Measurements from ENCODE around the gene SLC9A2.

The SLC9A2 gene

DNA sequence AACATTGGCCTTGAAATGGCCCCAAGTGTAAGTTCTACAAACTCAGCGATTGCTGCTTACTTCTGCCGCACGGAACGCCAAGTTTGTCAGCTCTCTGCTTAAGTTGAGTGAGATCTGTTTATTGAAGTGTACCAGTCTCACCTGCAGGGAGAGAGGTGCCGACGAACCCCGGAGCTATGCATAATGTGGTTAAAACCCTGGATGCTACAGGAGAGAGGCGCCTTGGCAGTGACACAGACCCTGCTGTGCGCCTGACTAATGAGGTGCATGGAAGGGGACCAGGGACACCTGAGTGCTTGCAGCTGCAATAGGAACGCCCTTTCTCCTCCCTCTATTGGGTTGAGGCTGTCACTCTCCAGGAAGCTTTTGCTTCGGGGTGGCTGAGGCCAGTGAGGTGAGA, 979 bp downstream of the SLC9A2 start:
- no peak for DNase-seq (ENCODE audit: low spot score)

GRCh38 chr2:102621630-102622029, 2.3 kb downstream of the SLC9A2 start:
- no peak for DNase-seq (ENCODE audit: low spot score)

GRCh38 chr2:102622646-102623045, 3.3 kb downstream of the SLC9A2 start:
- no peak for DNase-seq (ENCODE audit: low spot score)

DNA sequence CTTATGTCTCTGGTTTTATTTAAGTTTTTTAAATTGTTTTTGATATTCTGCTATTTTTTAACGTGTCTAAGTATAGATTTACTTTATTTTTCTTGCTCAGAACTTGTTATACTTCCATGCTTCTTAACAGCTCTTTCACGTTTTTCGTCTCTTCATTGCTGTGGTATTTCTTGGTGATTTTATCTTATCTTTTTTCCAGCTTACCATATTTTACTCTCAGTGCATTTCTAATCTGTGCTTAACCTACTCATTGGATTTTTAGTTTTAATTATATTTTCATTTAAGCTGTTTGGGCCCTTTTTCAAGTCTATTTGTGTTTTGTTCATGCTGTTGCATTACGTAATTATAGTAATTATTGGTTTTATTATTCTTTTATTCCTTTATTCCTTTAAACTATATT, 11.1 kb downstream of the SLC9A2 start:
- no peak for DNase-seq (ENCODE audit: low spot score)

DNA sequence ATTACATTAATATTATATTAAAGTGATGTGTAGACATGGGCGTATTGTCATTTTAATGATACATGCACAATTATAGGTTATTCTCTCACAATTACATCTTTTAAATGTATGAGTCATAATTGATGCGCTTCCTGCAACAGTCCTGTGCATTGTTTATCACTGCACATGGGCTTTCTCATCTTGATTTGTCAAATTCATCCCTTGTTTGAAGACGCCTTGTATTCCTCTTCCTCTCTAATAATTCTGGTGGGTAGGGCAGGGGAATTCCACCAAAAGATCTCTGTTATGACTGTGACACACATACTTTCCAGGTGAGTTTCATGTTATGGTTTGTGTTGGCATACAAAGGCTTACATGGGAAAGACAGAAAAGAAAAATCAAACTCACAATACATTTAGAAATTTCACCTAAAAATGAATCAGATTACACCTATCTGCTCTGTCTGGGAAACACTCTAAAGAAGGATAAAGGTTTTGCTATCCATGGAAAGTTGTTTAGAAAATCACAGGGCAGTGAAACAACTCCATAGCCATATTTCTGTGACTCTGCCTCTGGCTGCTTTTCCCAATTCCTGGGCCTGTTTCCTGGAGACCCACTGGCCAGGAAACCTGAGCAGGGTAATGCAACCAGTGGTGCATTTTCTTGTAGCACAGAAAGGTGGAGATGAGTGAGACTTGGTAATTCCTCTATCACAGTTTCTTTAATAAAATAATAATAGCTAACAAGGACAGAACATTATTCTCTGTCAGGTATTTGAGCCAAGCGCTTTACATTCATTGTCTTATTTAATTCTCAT, 13.2 kb downstream of the SLC9A2 start:
- no peak for DNase-seq (ENCODE audit: low spot score)

DNA sequence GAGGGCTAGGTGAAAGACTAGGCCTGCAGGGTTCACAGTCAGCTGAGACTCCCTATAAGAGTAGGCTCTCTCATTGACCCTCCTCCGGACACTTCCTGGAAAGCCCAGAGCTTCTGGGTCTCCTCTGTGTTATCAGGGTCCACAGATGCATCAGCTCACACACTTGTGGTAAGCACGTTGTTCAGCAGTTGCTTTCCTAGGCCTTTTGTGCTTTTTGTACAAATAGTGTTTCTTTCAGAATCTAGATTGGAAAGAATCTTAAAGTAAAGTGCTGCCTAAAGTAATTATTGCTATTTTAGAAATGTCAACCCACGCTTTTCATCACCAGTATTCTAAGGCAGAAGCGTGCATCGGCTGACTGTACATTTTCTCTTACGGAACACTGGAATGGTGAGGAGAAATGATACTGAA, 15.5 kb downstream of the SLC9A2 start:
- peak; percentile 36 for DNase-seq (ENCODE audit: low spot score)

GRCh38 chr2:102635317-102635716, 16.0 kb downstream of the SLC9A2 start:
- no peak for DNase-seq (ENCODE audit: low spot score)

DNA sequence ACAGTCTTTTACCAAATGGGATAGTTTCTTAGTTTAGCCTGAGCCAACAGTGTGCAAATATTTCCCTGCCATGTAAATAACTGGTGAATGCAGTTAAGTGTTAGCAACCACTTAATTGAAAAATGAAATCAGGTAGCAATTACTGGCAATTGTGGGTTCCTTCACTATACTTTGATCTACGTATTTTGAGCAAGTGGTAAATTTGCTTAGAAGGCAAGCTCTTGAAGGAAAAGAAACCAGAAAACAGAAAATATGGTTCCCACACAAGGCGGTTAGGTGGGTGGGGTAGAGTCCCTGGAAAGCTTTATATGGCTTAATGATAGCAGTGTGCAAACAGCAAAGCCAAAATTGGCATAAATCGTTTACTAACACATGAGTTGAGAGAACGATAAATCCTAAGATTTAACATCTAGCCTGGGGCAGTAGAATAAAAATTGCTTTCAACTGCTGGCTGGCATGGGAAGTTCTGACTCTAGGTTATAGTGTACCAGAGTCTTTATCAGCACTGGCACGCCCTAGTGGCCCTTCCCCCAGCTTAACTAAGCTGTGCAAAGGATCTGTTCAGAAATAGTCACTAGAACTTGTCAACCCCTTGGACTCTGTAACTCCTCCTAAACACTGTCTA, 17.0 kb downstream of the SLC9A2 start:
- no peak for DNase-seq (ENCODE audit: low spot score)

DNA sequence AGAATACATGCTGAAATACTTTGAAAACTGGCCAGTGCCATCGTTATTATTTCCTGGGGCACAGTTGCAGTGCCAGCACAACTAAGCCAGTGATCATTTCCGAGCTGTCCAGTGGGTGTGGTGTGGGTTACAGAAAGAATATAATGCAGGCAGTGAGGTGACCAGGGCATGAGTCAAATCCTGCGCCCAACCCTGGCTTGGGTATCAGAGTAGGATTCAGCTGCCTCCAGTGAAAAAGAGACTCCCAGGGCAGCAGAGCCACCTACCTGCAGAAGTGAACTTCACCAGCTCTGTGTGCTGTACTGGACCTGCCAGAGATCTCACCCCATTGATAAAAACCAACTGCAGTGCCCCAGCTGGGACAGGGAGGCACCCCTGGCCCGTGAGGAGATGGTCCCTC, 18.0 kb downstream of the SLC9A2 start:
- DNase-seq (ENCODE audit: low spot score): no peak

DNA sequence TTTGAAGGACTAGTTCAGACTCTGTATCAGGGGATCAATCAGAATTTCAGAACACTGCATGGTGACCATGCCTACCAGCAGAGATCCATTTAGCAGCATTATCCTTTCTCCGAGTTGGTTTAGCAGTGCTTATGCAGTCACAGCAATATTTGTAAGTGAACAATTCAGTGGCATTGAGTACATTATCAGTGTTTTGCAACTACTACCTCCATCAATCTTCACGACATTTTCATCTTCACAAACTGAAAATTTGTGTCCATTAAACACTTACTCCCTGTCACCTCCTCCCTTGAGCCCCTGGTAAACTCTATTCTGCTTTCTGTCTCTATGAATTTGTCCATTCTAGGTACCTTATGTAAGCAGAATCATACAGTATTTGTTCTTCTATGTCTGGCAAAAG, 20.1 kb downstream of the SLC9A2 start:
- DNase-seq (ENCODE audit: low spot score): no peak

DNA sequence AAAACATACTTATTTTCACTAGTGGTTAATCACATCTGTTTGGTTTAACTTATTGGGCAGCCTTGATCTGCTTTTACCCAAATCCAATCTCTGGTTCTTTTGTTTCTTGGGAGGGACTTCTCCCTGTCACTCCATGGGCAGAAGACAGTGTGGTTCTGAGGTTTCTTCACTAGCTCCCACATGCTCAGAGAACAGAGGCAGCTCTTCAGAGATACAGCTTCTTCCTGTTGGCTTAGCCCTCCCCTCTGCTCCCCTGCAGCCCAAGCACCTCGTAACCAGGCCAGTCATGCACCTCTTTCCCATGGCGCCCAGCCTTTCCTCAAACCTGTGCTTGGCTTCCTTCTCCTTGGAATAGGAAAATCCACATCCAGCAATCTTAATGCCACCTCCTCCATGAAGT, 32.8 kb downstream of the SLC9A2 start:
- no peak for DNase-seq (ENCODE audit: low spot score)

DNA sequence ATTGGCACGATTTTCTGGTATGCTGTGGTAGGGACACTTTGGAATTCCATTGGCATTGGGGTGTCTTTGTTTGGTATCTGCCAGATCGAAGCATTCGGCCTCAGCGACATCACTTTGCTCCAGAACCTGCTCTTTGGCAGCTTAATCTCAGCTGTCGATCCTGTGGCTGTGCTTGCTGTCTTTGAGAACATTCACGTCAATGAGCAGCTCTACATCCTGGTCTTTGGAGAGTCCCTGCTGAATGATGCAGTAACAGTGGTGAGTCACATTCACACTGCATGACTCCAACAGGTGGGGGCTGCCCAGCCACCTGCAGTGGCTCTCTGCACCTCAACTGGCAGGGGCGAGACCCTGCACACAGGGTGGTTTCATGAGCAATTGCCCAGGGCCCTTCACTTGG, 38.4 kb downstream of the SLC9A2 start:
- no peak for DNase-seq (ENCODE audit: low spot score)

DNA sequence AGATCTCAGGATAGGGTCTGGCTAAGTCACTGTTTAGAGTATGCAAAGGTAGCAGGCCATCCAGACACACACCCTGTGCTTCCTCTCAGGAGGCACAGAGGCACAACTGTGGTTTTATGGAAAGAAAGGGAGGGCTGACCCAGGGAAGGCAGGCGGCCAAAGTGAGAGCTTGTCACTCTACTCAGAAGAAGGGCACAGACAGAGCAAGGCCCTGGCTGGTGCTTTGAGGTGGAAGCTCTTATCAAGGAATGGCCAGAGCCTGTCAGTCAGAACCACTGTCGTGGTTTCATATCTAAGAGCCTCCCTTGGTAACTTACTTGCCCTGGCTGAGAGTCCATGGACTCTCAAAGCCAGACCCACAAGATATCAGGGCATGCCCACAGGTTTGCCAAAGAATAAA, 40.7 kb downstream of the SLC9A2 start:
- DNase-seq (ENCODE audit: low spot score): no peak

GRCh38 chr2:102660574-102660973, 41.2 kb downstream of the SLC9A2 start:
- no peak for DNase-seq (ENCODE audit: low spot score)

- peak; percentile 11 for DNase-seq (ENCODE audit: low spot score)
Observed at GRCh38 chr2:102661846-102662245, 42.5 kb downstream of the SLC9A2 start.

DNA sequence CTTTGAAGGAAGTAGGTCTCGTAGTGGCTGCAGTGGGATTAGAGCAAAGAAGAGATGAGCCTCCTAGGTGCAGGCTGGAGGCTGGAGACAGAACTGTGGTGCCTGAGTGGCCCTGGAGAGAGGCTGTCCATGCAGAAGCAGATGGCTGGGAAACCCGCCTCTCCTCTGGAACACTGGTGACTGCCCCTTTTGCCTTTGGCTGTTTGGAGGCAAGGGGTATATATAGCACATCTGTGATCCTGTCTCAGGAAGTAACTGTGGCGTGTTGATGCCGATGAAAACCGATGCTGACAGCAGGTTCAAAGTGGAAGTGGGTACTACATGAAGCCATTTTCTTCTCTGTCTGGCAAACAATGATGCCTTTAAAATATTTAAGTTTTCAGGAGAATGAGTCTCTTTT, 43.5 kb downstream of the SLC9A2 start:
- DNase-seq (ENCODE audit: low spot score): no peak

- DNase-seq (ENCODE audit: low spot score): no peak
Observed at GRCh38 chr2:102663381-102663780, 44.0 kb downstream of the SLC9A2 start.

DNA sequence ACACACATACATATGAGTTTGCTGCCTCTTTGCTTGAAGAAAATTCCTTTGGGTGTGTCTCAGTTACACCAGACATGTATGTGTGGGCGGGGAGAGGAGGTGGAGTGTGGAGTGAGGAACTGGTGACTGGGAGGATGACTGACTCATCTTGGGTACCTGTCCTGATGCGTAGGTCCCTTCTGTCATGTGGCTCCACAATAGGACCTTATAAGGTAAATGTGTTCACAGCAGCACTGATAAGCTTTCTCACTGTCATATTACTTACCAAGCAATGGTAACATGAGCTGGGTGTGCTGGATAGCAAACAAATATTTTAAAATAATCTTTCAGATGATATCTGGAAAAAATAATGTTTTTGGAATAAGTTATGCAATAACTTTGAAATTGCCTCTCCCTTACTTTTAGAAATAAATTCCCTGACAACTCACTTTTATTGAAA, 45.1 kb downstream of the SLC9A2 start:
- peak; percentile 76 for DNase-seq (ENCODE audit: low spot score)

GRCh38 chr2:102667072-102667471, 47.7 kb downstream of the SLC9A2 start:
- no peak for DNase-seq (ENCODE audit: low spot score)

DNA sequence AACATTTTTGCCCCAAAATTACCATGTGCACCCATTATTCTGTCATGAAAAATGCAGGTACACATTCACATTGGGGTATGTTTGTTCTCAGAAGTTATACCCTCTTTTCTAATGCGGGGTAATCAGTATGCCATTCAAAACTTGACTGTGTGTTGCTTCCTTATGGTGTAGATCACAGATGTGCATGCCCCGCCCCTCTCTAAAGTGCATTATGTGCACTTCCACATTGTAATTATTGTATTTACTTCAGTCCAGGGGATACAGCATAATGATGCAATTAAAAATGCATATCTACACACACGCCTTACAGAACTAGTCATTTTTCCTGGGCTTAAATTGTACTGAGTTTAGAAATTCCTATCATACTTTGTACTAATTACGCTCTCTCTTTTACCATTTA, 48.8 kb downstream of the SLC9A2 start:
- DNase-seq (ENCODE audit: low spot score): no peak

GRCh38 chr2:102669401-102669800, 50.0 kb downstream of the SLC9A2 start:
- DNase-seq (ENCODE audit: low spot score): no peak

DNA sequence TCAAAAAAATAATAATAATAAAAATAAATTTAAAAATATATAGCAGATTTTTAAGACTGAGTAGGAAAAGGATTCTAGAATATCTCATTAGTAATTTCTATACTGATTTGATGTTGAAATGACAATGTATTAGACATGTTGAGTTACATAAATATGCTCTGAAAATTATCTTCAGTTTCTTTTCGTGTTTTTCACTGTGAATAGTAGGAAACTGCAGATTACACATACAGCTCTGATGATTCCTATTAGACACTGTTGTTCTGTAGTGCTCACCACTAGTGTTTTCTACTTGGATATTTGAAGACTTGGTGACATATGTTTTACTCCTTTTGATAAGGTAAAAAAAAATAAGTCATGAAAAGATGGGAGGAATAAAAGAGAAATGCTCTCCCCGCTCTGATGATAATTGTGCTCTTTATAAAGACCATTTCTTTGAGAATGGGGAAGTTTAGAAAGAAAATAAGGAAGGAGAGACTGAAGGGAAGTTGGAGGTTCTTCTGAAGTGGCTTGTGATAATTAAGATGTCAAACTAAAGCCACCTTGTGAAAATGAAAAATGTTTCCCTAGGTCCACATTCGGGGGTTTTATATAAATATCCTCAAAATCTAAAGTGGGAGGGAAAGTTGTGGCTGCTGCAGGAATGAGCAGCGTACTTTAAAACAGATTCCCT, 52.9 kb downstream of the SLC9A2 start:
- DNase-seq (ENCODE audit: low spot score): no peak

- DNase-seq (ENCODE audit: low spot score): no peak
Observed at GRCh38 chr2:102674370-102674769, 55.0 kb downstream of the SLC9A2 start.
